HL-60 (cell line): Measurements from ENCODE around the gene HYAL4.
"Not testable (repeated sequence)": the region's sequence is repeated elsewhere in the genome, so short reads cannot be mapped to it uniquely, and the experiment has no call there.

Experiments
- CTCF ChIP-seq: IDR thresholded peaks from one replicate; pipeline ENCODE4 v1.5.1; 2011; ENCODE audit warnings: low read length, control low read depth, inconsistent platforms; ENCODE audit not compliant: insufficient read depth
- GABPA ChIP-seq: IDR thresholded peaks from 2 replicates; pipeline ENCODE4 v1.6.1; 2012; ENCODE audit warnings: low read depth
- POLR2AphosphoS5 ChIP-seq: IDR thresholded peaks from 2 replicates; pipeline ENCODE4 v1.6.1; 2012; ENCODE audit warnings: low read depth
- REST ChIP-seq: IDR thresholded peaks from 2 replicates; pipeline ENCODE4 v1.6.1; 2012; ENCODE audit warnings: low read depth; ENCODE audit not compliant: insufficient replicate concordance
- SPI1 ChIP-seq: IDR thresholded peaks from 2 replicates; pipeline ENCODE4 v1.6.1; 2012; ENCODE audit warnings: low read depth, mild to moderate bottlenecking, borderline replicate concordance

- not testable (repeated sequence) for TF ChIP-seq CTCF, POLR2AphosphoS5, SPI1, REST, GABPA
Measured at GRCh38 chr7:123839106-123839505, 5.9 kb upstream of the HYAL4 start.
